Measurements from ENCODE around the gene ACO2. TPM values are rescaled to one million over a fixed set of nuclear protein-coding genes. Genes with fewer than 3 reads are reported as not detected.

ACO2 gene
- polyA plus RNA-seq, 1 of the 3 experiments (the other 2 are of a cell fraction), result 47.0 TPM

DNA sequence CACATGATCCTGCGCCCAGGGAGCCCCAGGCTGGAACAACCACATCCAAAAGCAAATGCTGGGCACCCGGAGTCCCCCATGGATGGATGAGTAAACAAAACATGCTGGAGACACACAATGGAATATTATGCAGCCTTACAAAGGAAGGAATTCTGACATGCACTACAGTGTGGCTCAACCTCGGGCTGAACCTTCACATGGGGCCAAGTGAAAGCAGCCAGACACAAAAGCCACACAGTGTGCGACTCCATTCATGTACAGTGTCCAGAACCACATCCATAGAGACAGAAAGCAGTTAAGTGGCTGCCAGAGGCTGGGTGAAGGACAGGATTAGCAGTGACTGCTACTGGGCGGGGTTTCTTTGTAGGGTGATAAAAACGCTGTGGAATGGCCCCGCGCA lies 65.3 kb downstream of the ACO2 start:
- no peak overlapping the region for H3K9ac ChIP-seq
- H3K27ac ChIP-seq (ENCODE audit: low read depth in 2 of 2, low read length in 1 of 2), result no peak overlapping the region
- H4K20me1 ChIP-seq (ENCODE audit: insufficient read depth), result no peaks in the 10 kb centered on the region
- H3K36me3 ChIP-seq (replicated peaks in 1 of 2; ENCODE audit: control insufficient read depth in 1 of 2, insufficient read depth in 2 of 2, low read length in 1 of 2), result peaks cover 0 to 9% of the 10 kb centered on the region in 2 experiments
- POLR2A ChIA-PET, result no interaction called here
- H3K9me3 ChIP-seq, result no peaks in the 10 kb centered on the region
- peaks cover 5% of the 10 kb centered on the region; the same call in 1 of the 2 replicates for H3K79me2 ChIP-seq (ENCODE audit: insufficient read depth)
- no peaks in the 10 kb centered on the region; a peak in 1 of 4 replicates for H3K4me1 ChIP-seq (ENCODE audit: control insufficient read depth in 1 of 2, insufficient read depth in 2 of 2, low read depth in 1 of 2, low read length in 1 of 2)
- no peak overlapping the region for H3K4me3 ChIP-seq (ENCODE audit: low read depth in 2 of 2, low read length in 1 of 2)
- no peak overlapping the region for H3K4me2 ChIP-seq
- TF ChIP-seq MEF2A (IDR thresholded peaks at IDR 0.05; ENCODE audit: borderline replicate concordance, low read depth) (no peak), TEAD4 (IDR thresholded peaks at IDR 0.05; ENCODE audit: borderline replicate concordance, insufficient read depth) (no peak), FOXM1 (IDR thresholded peaks at IDR 0.05; ENCODE audit: low read depth) (no peak), TAF1 (IDR thresholded peaks at IDR 0.05; ENCODE audit: borderline replicate concordance, low read depth, low read length) (no peak), SMC3 (IDR thresholded peaks at IDR 0.05; ENCODE audit: low read depth, low read length) (no peak), EP300 (IDR thresholded peaks at IDR 0.05; ENCODE audit: borderline replicate concordance in 1 of 2, low read depth in 1 of 2, low read length in 1 of 2) (no peak), CHD2 (IDR thresholded peaks at IDR 0.05; ENCODE audit: low read length, partially characterized antibody) (no peak), RXRA (IDR thresholded peaks at IDR 0.05; ENCODE audit: borderline replicate concordance, low read depth) (no peak)
- TF ChIP-seq, protein P1, sequence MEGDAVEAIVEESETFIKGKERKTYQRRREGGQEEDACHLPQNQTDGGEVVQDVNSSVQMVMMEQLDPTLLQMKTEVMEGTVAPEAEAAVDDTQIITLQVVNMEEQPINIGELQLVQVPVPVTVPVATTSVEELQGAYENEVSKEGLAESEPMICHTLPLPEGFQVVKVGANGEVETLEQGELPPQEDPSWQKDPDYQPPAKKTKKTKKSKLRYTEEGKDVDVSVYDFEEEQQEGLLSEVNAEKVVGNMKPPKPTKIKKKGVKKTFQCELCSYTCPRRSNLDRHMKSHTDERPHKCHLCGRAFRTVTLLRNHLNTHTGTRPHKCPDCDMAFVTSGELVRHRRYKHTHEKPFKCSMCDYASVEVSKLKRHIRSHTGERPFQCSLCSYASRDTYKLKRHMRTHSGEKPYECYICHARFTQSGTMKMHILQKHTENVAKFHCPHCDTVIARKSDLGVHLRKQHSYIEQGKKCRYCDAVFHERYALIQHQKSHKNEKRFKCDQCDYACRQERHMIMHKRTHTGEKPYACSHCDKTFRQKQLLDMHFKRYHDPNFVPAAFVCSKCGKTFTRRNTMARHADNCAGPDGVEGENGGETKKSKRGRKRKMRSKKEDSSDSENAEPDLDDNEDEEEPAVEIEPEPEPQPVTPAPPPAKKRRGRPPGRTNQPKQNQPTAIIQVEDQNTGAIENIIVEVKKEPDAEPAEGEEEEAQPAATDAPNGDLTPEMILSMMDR (IDR thresholded peaks at IDR 0.05), result no peak
- no peaks in the 10 kb centered on the region for H3K27me3 ChIP-seq (ENCODE audit: insufficient read depth)
- no peaks in the 10 kb centered on the region for H3K9me2 ChIP-seq
- H2AFZ ChIP-seq (ENCODE audit: low read depth), result no peak overlapping the region
- no peaks in the 10 kb centered on the region for H3F3A ChIP-seq (replicated peaks; ENCODE audit: insufficient read depth)
- 98% methylated on average over 6 of the region's 8 CpGs for WGBS (ENCODE audit: low lambda C conversion rate)
- CTCF ChIA-PET, result no interaction called here
- DNase-seq, result no peak

DNA sequence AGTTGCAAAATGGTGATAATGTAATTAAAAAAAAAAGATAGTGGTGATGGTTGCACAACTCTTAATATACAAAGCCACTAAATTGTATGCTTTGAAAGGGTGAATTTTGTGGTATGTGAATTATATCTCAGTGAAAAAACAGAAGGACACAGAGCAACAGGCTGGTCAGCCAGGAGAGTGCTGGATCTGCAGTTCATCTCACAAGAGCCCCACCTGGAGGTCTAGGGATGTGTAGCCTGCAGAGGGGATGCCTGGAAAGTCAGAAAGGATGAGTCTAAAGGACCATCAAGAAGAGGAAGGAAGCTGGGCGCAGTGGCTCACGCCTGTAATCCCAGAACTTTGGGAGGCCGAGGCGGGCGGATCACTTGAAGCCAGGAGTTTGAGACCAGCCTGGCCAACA lies 66.3 kb downstream of the ACO2 start:
- Histone ChIP-seq H3K79me2 (ENCODE audit: insufficient read depth) (peaks cover 12% of the 10 kb centered on the region), H3K4me1 (ENCODE audit: control insufficient read depth in 1 of 2, insufficient read depth in 2 of 2, low read depth in 1 of 2, low read length in 1 of 2) (no peaks in the 10 kb centered on the region; a peak in 1 of 4 replicates), H2AFZ (ENCODE audit: low read depth) (no peak overlapping the region), H3K9ac (no peak overlapping the region), H3K9me3 (no peaks in the 10 kb centered on the region), H3K36me3 (replicated peaks in 1 of 2; ENCODE audit: control insufficient read depth in 1 of 2, insufficient read depth in 2 of 2, low read length in 1 of 2) (peaks cover 0 to 9% of the 10 kb centered on the region in 2 experiments), H3K4me3 (ENCODE audit: low read depth in 2 of 2, low read length in 1 of 2) (no peak overlapping the region), H3F3A (replicated peaks; ENCODE audit: insufficient read depth) (no peaks in the 10 kb centered on the region), H3K27ac (ENCODE audit: low read depth in 2 of 2, low read length in 1 of 2) (no peak overlapping the region), H3K4me2 (no peak overlapping the region), H3K27me3 (ENCODE audit: insufficient read depth) (no peaks in the 10 kb centered on the region), H4K20me1 (ENCODE audit: insufficient read depth) (no peaks in the 10 kb centered on the region), H3K9me2 (no peaks in the 10 kb centered on the region)
- ChIA-PET POLR2A (no interaction called here), CTCF (interaction anchor here (1.3 kb wide), 2 partner anchors 9 kb away, joined by 4 to 7 read pairs; partner anchors contain the start of gene POLR3H)
- 89% methylated on average over 5 of the region's 5 CpGs for WGBS (ENCODE audit: low lambda C conversion rate)
- TF ChIP-seq GATA2 (CRISPR knock-in tag; IDR thresholded peaks at IDR 0.05) (no peak), POLR2AphosphoS5 (IDR thresholded peaks at IDR 0.05; ENCODE audit: low read depth, low read length) (no peak), FOXJ3 (CRISPR knock-in tag; IDR thresholded peaks at IDR 0.05) (no peak)
- DNase-seq, result peak; percentile 30
